H1 (cell line): ENCODE data around the gene KCNT1. TPM values are rescaled to one million over a fixed set of nuclear protein-coding genes. Genes with fewer than 3 reads are reported as not detected.

Experiments
- CTCF ChIA-PET: fragments of 300-600 bp; sonication (Branson Sonifier 250); formaldehyde crosslinking; loops from one replicate; lab custom pipeline; 2021; ENCODE audit not compliant: partially characterized antibody; lab: Charles Lee
- POLR2A ChIA-PET: fragments of 300-600 bp; sonication (Branson Sonifier 250); formaldehyde crosslinking; loops from one replicate; lab custom pipeline; 2021; ENCODE audit warnings: inconsistent platforms; ENCODE audit not compliant: partially characterized antibody; lab: Charles Lee
- DNase-seq, 2 experiments: peaks; one replicate each; pipeline versions ENCODE4 v3.0.0 to v3.0.0-alpha.2; 2010 to 2022; ENCODE audit warnings: low spot score in 2 of 2, low read depth in 1 of 2, mixed read lengths in 1 of 2
- FAIRE-seq: peaks from 2 replicates; lab custom pipeline; 2011; peaks lifted over from hg19 to GRCh38; lab: Jason Lieb, UNC
- H2AFZ ChIP-seq: 2 replicates; pipeline ENCODE4 v1.8.1; 2012; ENCODE audit warnings: low read length, inconsistent platforms
- H2AK5ac ChIP-seq: 2 replicates; pipeline ENCODE4 v1.6.1; 2013; ENCODE audit warnings: low read depth, low read length
- H2BK120ac ChIP-seq: replicated peaks from 2 replicates; pipeline ENCODE3; 2013; ENCODE audit warnings: low read depth, low read length, inconsistent platforms
- H2BK12ac ChIP-seq: 2 replicates; pipeline ENCODE4 v1.6.1; 2013; ENCODE audit warnings: low read depth, low read length
- H2BK15ac ChIP-seq: 2 replicates; pipeline ENCODE4 v1.6.1; 2013; ENCODE audit warnings: low read length
- H2BK20ac ChIP-seq: 2 replicates; pipeline ENCODE4 v1.6.1; 2013; ENCODE audit warnings: low read length
- H2BK5ac ChIP-seq: 2 replicates; pipeline ENCODE4 v1.6.1; 2013; ENCODE audit warnings: low read depth, low read length
- H3K14ac ChIP-seq: 2 replicates; pipeline ENCODE4 v1.6.1; 2013; ENCODE audit warnings: inconsistent platforms; ENCODE audit not compliant: insufficient read length
- H3K18ac ChIP-seq: 2 replicates; pipeline ENCODE4 v1.6.1; 2013; ENCODE audit warnings: low read length; ENCODE audit errors: extremely low read depth
- H3K23ac ChIP-seq: 2 replicates; pipeline ENCODE4 v1.6.1; 2013; ENCODE audit warnings: inconsistent platforms; ENCODE audit not compliant: insufficient read length
- H3K23me2 ChIP-seq: 2 replicates; pipeline ENCODE4 v1.6.1; 2013; ENCODE audit warnings: low read depth, low read length
- H3K27ac ChIP-seq: 2 replicates; pipeline ENCODE4 v1.6.1; 2011; ENCODE audit warnings: low read depth, low read length, inconsistent platforms
- H3K27me3 ChIP-seq, 4 experiments: replicated peaks in 1 of 4; 1 replicate in 1 of 4; 2 replicates in 3 of 4; pipeline versions ENCODE4 v1.6.1 to v1.8.1; 2011 to 2013; ENCODE audit warnings: low read length in 3 of 4, mild to moderate bottlenecking in 3 of 4, inconsistent platforms in 2 of 4, mixed read lengths in 2 of 4, moderate library complexity in 1 of 4; ENCODE audit not compliant: control insufficient read depth in 3 of 4, insufficient read depth in 3 of 4; ENCODE audit errors: extremely low read depth in 1 of 4
- H3K36me3 ChIP-seq, 4 experiments: 2 replicates each; pipeline versions ENCODE4 v1.6.1 to v1.8.1; 2011 to 2013; ENCODE audit warnings: mild to moderate bottlenecking in 4 of 4, low read length in 3 of 4, moderate library complexity in 2 of 4, control low read depth in 1 of 4, inconsistent platforms in 1 of 4; ENCODE audit not compliant: insufficient read depth in 4 of 4, control insufficient read depth in 2 of 4
- H3K4ac ChIP-seq: replicated peaks from 2 replicates; pipeline ENCODE3; 2013; ENCODE audit warnings: low read length, low read depth, mixed read lengths, inconsistent platforms; ENCODE audit not compliant: insufficient read length
- H3K4me1 ChIP-seq, 4 experiments: replicated peaks in 1 of 4; 1 replicate in 1 of 4; 2 replicates in 3 of 4; pipeline versions ENCODE4 v1.6.1 to v1.8.1; 2011 to 2013; ENCODE audit warnings: low read length in 3 of 4, inconsistent platforms in 2 of 4, mixed read lengths in 1 of 4; ENCODE audit not compliant: insufficient read depth in 4 of 4, control insufficient read depth in 3 of 4
- H3K4me2 ChIP-seq, 2 experiments: 2 replicates each; pipeline versions ENCODE4 v1.6.1 to v1.8.1; 2011 to 2013; ENCODE audit warnings: low read depth in 2 of 2, low read length in 2 of 2, control low read depth in 1 of 2, inconsistent platforms in 1 of 2, mild to moderate bottlenecking in 1 of 2; ENCODE audit not compliant: insufficient read depth in 1 of 2
- H3K4me3 ChIP-seq, 4 experiments: fragments of 200-600, 300-600 bp in 1 of 4; sonication (generic), shearing (Covaris generic), sonication (Bioruptor Twin) in 1 of 4; 2 replicates each; pipeline versions ENCODE4 v1.5.1 to v1.8.1; 2011 to 2016; ENCODE audit warnings: low read length in 4 of 4, low read depth in 3 of 4, control low read depth in 2 of 4, inconsistent platforms in 2 of 4, mild to moderate bottlenecking in 2 of 4, mixed read lengths in 1 of 4, moderate library complexity in 1 of 4; ENCODE audit not compliant: insufficient read depth in 2 of 4; ENCODE audit errors: extremely low read depth in 1 of 4
- H3K56ac ChIP-seq: replicated peaks from 2 replicates; pipeline ENCODE3; 2013; ENCODE audit warnings: low read depth, mild to moderate bottlenecking, mixed read lengths, low read length, inconsistent platforms; ENCODE audit not compliant: insufficient read length
- H3K79me1 ChIP-seq: 2 replicates; pipeline ENCODE4 v1.6.1; 2013; ENCODE audit warnings: low read depth, low read length, control low read depth
- H3K79me2 ChIP-seq, 2 experiments: 2 replicates each; pipeline versions ENCODE4 v1.6.1 to v1.8.1; 2012 to 2013; ENCODE audit warnings: low read length in 2 of 2, mild to moderate bottlenecking in 2 of 2, inconsistent platforms in 1 of 2; ENCODE audit not compliant: insufficient read depth in 2 of 2, control insufficient read depth in 1 of 2
- H3K9ac ChIP-seq, 4 experiments: replicated peaks in 1 of 4; 1 replicate in 1 of 4; 2 replicates in 3 of 4; pipeline versions ENCODE4 v1.6.1 to v1.8.1; 2011 to 2013; ENCODE audit warnings: low read depth in 3 of 4, low read length in 3 of 4, control low read depth in 2 of 4, mild to moderate bottlenecking in 2 of 4, moderate library complexity in 2 of 4, inconsistent platforms in 1 of 4; ENCODE audit errors: extremely low read depth in 1 of 4
- H3K9me3 ChIP-seq, 2 experiments: 2 replicates each; pipeline versions ENCODE4 v1.6.1 to v1.8.1; 2012 to 2013; ENCODE audit warnings: mild to moderate bottlenecking in 2 of 2, moderate library complexity in 2 of 2, control low read depth in 1 of 2, inconsistent platforms in 1 of 2, low read depth in 1 of 2, low read length in 1 of 2, mixed read lengths in 1 of 2; ENCODE audit not compliant: insufficient read depth in 2 of 2
- H4K20me1 ChIP-seq, 2 experiments: replicated peaks in 1 of 2; 2 replicates each; pipeline versions ENCODE3 to v1.8.1; 2011 to 2013; ENCODE audit warnings: inconsistent platforms in 2 of 2, low read length in 2 of 2, mild to moderate bottlenecking in 1 of 2; ENCODE audit not compliant: insufficient read depth in 2 of 2, control insufficient read depth in 1 of 2
- H4K5ac ChIP-seq: 2 replicates; pipeline ENCODE4 v1.6.1; 2013; ENCODE audit warnings: low read length, low read depth, mixed read lengths, inconsistent platforms; ENCODE audit not compliant: insufficient read length
- H4K8ac ChIP-seq: 2 replicates; pipeline ENCODE4 v1.8.0; 2013; ENCODE audit warnings: mild to moderate bottlenecking, moderate library complexity, low read length, inconsistent platforms; ENCODE audit not compliant: insufficient read depth; ENCODE audit errors: extremely low read depth
- H4K91ac ChIP-seq: replicated peaks from 2 replicates; pipeline ENCODE3; 2013; ENCODE audit warnings: low read length, mixed read lengths, inconsistent platforms; ENCODE audit not compliant: insufficient read length
- CTCF ChIP-seq, 3 experiments: IDR thresholded peaks; 1 replicate in 2 of 3; 2 replicates in 1 of 3; pipeline versions ENCODE4 v1.5.1 to v1.6.1; 2011; ENCODE audit warnings: low read length in 3 of 3, mild to moderate bottlenecking in 3 of 3, inconsistent platforms in 2 of 3, low read depth in 1 of 3, moderate library complexity in 1 of 3; ENCODE audit not compliant: insufficient read depth in 1 of 3; ENCODE audit errors: control extremely low read depth in 1 of 3
- GABPA ChIP-seq: IDR thresholded peaks from 2 replicates; pipeline ENCODE4 v1.6.1; 2011; ENCODE audit warnings: mild to moderate bottlenecking, low read length, moderate library complexity, borderline replicate concordance; ENCODE audit not compliant: insufficient read depth
- RAD21 ChIP-seq, 2 experiments: IDR thresholded peaks in 1 of 2; conservative IDR thresholded peaks in 1 of 2; 2 replicates each; pipeline ENCODE4 v1.6.1; 2011; ENCODE audit warnings: low read depth in 2 of 2, low read length in 2 of 2, improper control_type of control experiment in 1 of 2, inconsistent platforms in 1 of 2, mild to moderate bottlenecking in 1 of 2, moderate library complexity in 1 of 2
- SP4 ChIP-seq: IDR thresholded peaks from 2 replicates; pipeline ENCODE4 v1.6.1; 2012; ENCODE audit warnings: low read length, inconsistent platforms
- WGBS, 2 experiments: shearing (Covaris generic) in 1 of 2; methylation state at CpG; one replicate each; pipeline versions ENCODE4 v1.1.6 to v1.1.7; 2013 to 2015; ENCODE audit warnings: low lambda C conversion rate in 2 of 2, mixed read lengths in 2 of 2, inconsistent platforms in 1 of 2, low coverage in 1 of 2, missing lambda C conversion rate in 1 of 2; ENCODE audit not compliant: insufficient replicate concordance in 2 of 2, insufficient coverage in 1 of 2, insufficient read length in 1 of 2; ENCODE audit errors: extremely low coverage in 1 of 2, missing lambda C conversion rate in 1 of 2; 5-methylcytosine and 5-hydroxymethylcytosine counted together
- polyA plus RNA-seq, 7 experiments: library from polyadenylated mRNA; depleted of rRNA in 3 of 7; stranded (reverse) in 5 of 7; unstranded in 2 of 7; fragments of >200 nt in 5 of 7; fragments of 200-250 nt in 2 of 7; gene quantifications; 1 replicate in 5 of 7; 2 replicates in 1 of 7; 4 replicates in 1 of 7; pipeline versions ENCODE4 v1.2.1 to v1.2.3, GENCODE V29; 2011 to 2013; ENCODE audit warnings: missing spikeins in 2 of 7, mixed read lengths in 2 of 7
- total RNA-seq: library from RNA; stranded (reverse); fragmentation: NEBNext Ultra II Directional; extraction: Animal tissue kit (Norgen Biotek cat#: 25700); gene quantifications from 2 replicates; pipeline ENCODE4 v1.2.1, GENCODE V29; 2021

Gene KCNT1
- total and polyA plus RNA-seq, 2 of the 8 experiments (the other 6 are each of a cell fraction or from before 2014, with no cell fraction given), result 0.13 to 0.20 TPM

- Histone ChIP-seq H3K4me3 (no peak overlapping the region), H3K27ac (no peak overlapping the region), H4K91ac (peak overlapping the region; percentile 30), H3K14ac (no peak overlapping the region), H3K4me1 (peaks cover 0 to 4% (median 0%) of the 10 kb centered on the region in 4 experiments; a peak in 1 of 7 replicates), H3K9me3 (no peaks in the 10 kb centered on the region), H4K5ac (no peak overlapping the region), H2BK5ac (peak overlapping the region; percentile 5; the same call in 1 of the 2 replicates), H3K79me2 (no peaks in the 10 kb centered on the region), H3K23ac (no peak overlapping the region), H3K56ac (no peak overlapping the region), H3K4ac (no peak overlapping the region), H2AFZ (no peak overlapping the region), H4K8ac (peak overlapping the region; percentile 35; the same call in 1 of the 2 replicates), H3K36me3 (peaks cover 0 to 8% (median under 1%) of the 10 kb centered on the region in 4 experiments; a peak in 3 of 8 replicates), H2BK20ac (no peak overlapping the region), H3K23me2 (no peaks in the 10 kb centered on the region), H3K9ac (no peak overlapping the region), H3K4me2 (no peak overlapping the region), H3K27me3 (no peaks in the 10 kb centered on the region), H2BK120ac (no peak overlapping the region), H3K18ac (no peak overlapping the region), H2BK12ac (no peak overlapping the region), H4K20me1 (peaks cover 0 to 7% of the 10 kb centered on the region in 2 experiments), H3K79me1 (peaks cover 4% of the 10 kb centered on the region), H2AK5ac (no peak overlapping the region), H2BK15ac (no peak overlapping the region)
- TF ChIP-seq SP4 (no peak), CTCF (IDR thresholded peaks at IDR 0.05; ENCODE audit: control extremely low read depth in 1 of 3, insufficient read depth in 1 of 3, low read depth in 1 of 3, low read length in 3 of 3) (peak in 2 of 3 experiments; percentile 60 to 67; a peak in 3 of 4 replicates), GABPA (peak; percentile 48; the same call in 1 of the 2 replicates), RAD21 (IDR thresholded peaks at IDR 0.05 in 1 of 2, conservative IDR thresholded peaks at IDR 0.05 in 1 of 2; ENCODE audit: low read depth in 2 of 2, low read length in 2 of 2) (peak; percentile 66 to 76)
- WGBS, 2 experiments, result 89% methylated on average over 24 of the region's 24 CpGs; no CpG with 5 or more reads in 1 of the 2 experiments
- FAIRE-seq (no peak), DNase-seq (peak in 1 of 2 experiments; percentile 68)
- ChIA-PET CTCF (interaction anchor here (0.6 to 2.2 kb wide), 7 partner anchors 9 to 520 kb away, joined by 3 to 6 read pairs (median 3); no protein-coding TSS in a partner anchor), POLR2A (no interaction called here)
These were observed 102.8 kb downstream of the KCNT1 start for GRCh38 chr9:135804581-135805421.
